Adrenal gland (tissue), 5 donors: ENCODE results near the gene CEP78.

Source experiments
- CTCF ChIP-seq, 6 experiments: fragments of 450-650 bp in 4 of 6; fragments of 200-600 bp in 2 of 6; sonication (generic) in 1 of 6; IDR thresholded peaks; 1 replicate in 5 of 6; 2 replicates in 1 of 6; pipeline versions ENCODE4 v1.5.1 to v1.8.0; 2016 to 2021; ENCODE audit warnings: antibody characterized with exemption in 6 of 6, mild to moderate bottlenecking in 2 of 6, moderate library complexity in 1 of 6
- POLR2A ChIP-seq, 2 donors: fragments of 450-650 bp; IDR thresholded peaks; one replicate each; pipeline ENCODE4 v1.6.1; 2017; ENCODE audit warnings: antibody characterized with exemption in 2 of 2, mild to moderate bottlenecking in 2 of 2, moderate library complexity in 1 of 2
- donor health status: DM: no; HTN: no; CAD: no.

- TF ChIP-seq CTCF (IDR thresholded peaks at IDR 0.05) = no peak
- TF ChIP-seq POLR2A (IDR thresholded peaks at IDR 0.05) = no peak
Observed at GRCh38 chr9:78262655-78263054, 26.8 kb downstream of the CEP78 start.
